HCT116 (cell line): ENCODE measurements around the gene ACADS. TPM values are rescaled to one million over a fixed set of nuclear protein-coding genes. Genes with fewer than 3 reads are reported as not detected.

Source experiments
- ATAC-seq: fragments of 200-7000 bp; cut with Tn5 transposase; 2 replicates; pipeline ENCODE4 v1.9.1; 2020; ENCODE audit warnings: mild to moderate bottlenecking, moderate library complexity
- BruUV-seq: library from RNA; stranded (reverse); fragments of 400-500 nt; replicated peaks from 2 replicates; lab custom pipeline; 2021; lab: Mats Ljungman, UMichigan
- CTCF ChIA-PET: fragments of 300-600 bp; sonication (Branson Sonifier 250); formaldehyde crosslinking; loops from one replicate; lab custom pipeline; 2021; ENCODE audit warnings: antibody characterized with exemption; lab: Charles Lee
- POLR2A ChIA-PET: fragments of 300-600, 350-600 bp; sonication (Branson Sonifier 250); formaldehyde crosslinking; loops from one replicate; lab custom pipeline; 2021; ENCODE audit warnings: antibody characterized with exemption; lab: Charles Lee
- RAD21 ChIA-PET, 2 experiments: fragments of 300-600 bp; sonication (Branson Sonifier 250); formaldehyde crosslinking; loops; one replicate each; lab custom pipeline; 2023; ENCODE audit warnings: low total read pairs in 2 of 2; ENCODE audit not compliant: uncharacterized antibody in 2 of 2, unreplicated experiment in 2 of 2, low non-redundant PET in 1 of 2; lab: Charles Lee
- DNase-seq: peaks from one replicate; pipeline ENCODE4 v3.0.0-alpha.2; 2010; ENCODE audit warnings: low read depth, low spot score
- H2AFZ ChIP-seq: fragments of 200-600 bp; shearing (Covaris generic), sonication (generic); 2 replicates; pipeline ENCODE4 v1.6.1; 2017; ENCODE audit warnings: low read depth, mixed run types, mixed read lengths, antibody characterized with exemption, low read length; ENCODE audit not compliant: poor library complexity, severe bottlenecking
- H3K27ac ChIP-seq: 2 replicates; pipeline ENCODE4 v1.5.1; 2012; ENCODE audit warnings: low read depth, low read length
- H3K27me3 ChIP-seq: fragments of 200-600 bp; sonication (generic); 2 replicates; pipeline ENCODE4 v1.6.1; 2016; ENCODE audit warnings: mixed run types, low read length, mixed read lengths; ENCODE audit not compliant: insufficient read depth
- H3K36me3 ChIP-seq, 2 experiments: fragments of 200-500 bp in 1 of 2; fragments of 200-600 bp in 1 of 2; sonication (Bioruptor generic) in 1 of 2; sonication (generic) in 1 of 2; 2 replicates each; pipeline versions ENCODE4 v1.5.1 to v1.6.1; 2014 to 2016; ENCODE audit warnings: low read length in 2 of 2, inconsistent platforms in 1 of 2, mixed read lengths in 1 of 2, mixed run types in 1 of 2; ENCODE audit not compliant: insufficient read depth in 2 of 2, control insufficient read depth in 1 of 2
- H3K4me1 ChIP-seq, 2 experiments: fragments of 200-600 bp in 1 of 2; sonication (generic) in 1 of 2; 2 replicates each; pipeline versions ENCODE4 v1.5.1 to v1.6.1; 2012 to 2017; ENCODE audit warnings: low read length in 2 of 2, inconsistent platforms in 1 of 2, mild to moderate bottlenecking in 1 of 2, mixed read lengths in 1 of 2, mixed run types in 1 of 2, moderate library complexity in 1 of 2; ENCODE audit not compliant: insufficient read depth in 2 of 2, control insufficient read depth in 1 of 2
- H3K4me2 ChIP-seq: fragments of 200-600 bp; sonication (generic); 2 replicates; pipeline ENCODE4 v1.6.1; 2017; ENCODE audit warnings: mixed run types, low read length, mixed read lengths
- H3K4me3 ChIP-seq, 2 experiments: fragments of 200-600 bp in 1 of 2; sonication (generic) in 1 of 2; replicated peaks in 1 of 2; 2 replicates each; pipeline ENCODE4 v1.5.1; 2011 to 2016; ENCODE audit warnings: low read length in 2 of 2, control low read depth in 1 of 2, low read depth in 1 of 2, mild to moderate bottlenecking in 1 of 2, mixed read lengths in 1 of 2, mixed run types in 1 of 2
- H3K79me2 ChIP-seq: fragments of 200-600 bp; sonication (generic); 2 replicates; pipeline ENCODE4 v1.6.1; 2017; ENCODE audit warnings: mild to moderate bottlenecking, mixed run types, low read length, moderate library complexity, mixed read lengths; ENCODE audit not compliant: insufficient read depth
- H3K9ac ChIP-seq: fragments of 200-600 bp; sonication (generic); 2 replicates; pipeline ENCODE4 v1.6.1; 2016; ENCODE audit warnings: low read length, mixed read lengths
- H3K9me2 ChIP-seq: fragments of 200-600 bp; sonication (generic), shearing (Covaris generic); 2 replicates; pipeline ENCODE4 v1.6.1; 2017; ENCODE audit warnings: mixed run types, mild to moderate bottlenecking, moderate library complexity; ENCODE audit not compliant: insufficient read depth
- H3K9me3 ChIP-seq, 2 experiments: fragments of 200-500 bp in 1 of 2; fragments of 200-600 bp in 1 of 2; sonication (Bioruptor generic) in 1 of 2; sonication (generic) in 1 of 2; 2 replicates each; pipeline ENCODE4 v1.6.1; 2014 to 2017; ENCODE audit warnings: low read length in 2 of 2, mixed read lengths in 2 of 2, inconsistent platforms in 1 of 2, low read depth in 1 of 2, mild to moderate bottlenecking in 1 of 2, mixed run types in 1 of 2, moderate library complexity in 1 of 2; ENCODE audit not compliant: control insufficient read depth in 1 of 2, insufficient read depth in 1 of 2
- H4K20me1 ChIP-seq: fragments of 200-600 bp; sonication (generic), shearing (Covaris generic); 2 replicates; pipeline ENCODE4 v1.6.1; 2017; ENCODE audit warnings: mixed run types, mild to moderate bottlenecking, moderate library complexity; ENCODE audit not compliant: insufficient read depth
- CBX3 ChIP-seq: IDR thresholded peaks from 2 replicates; pipeline ENCODE4 v1.6.1; 2012; ENCODE audit warnings: low read depth
- ELF1 ChIP-seq: IDR thresholded peaks from 2 replicates; pipeline ENCODE4 v1.6.1; 2012; ENCODE audit warnings: low read depth, borderline replicate concordance
- POLR2A ChIP-seq: IDR thresholded peaks from 2 replicates; pipeline ENCODE4 v1.7.0; 2011; ENCODE audit warnings: borderline replicate concordance; ENCODE audit not compliant: insufficient read depth, insufficient read length; ENCODE audit errors: extremely low read depth
- POLR2AphosphoS5 ChIP-seq: IDR thresholded peaks from 2 replicates; pipeline ENCODE4 v1.6.1; 2011; ENCODE audit warnings: mild to moderate bottlenecking, low read depth, low read length, moderate library complexity
- SIN3A ChIP-seq: IDR thresholded peaks from 2 replicates; pipeline ENCODE4 v1.6.1; 2012; ENCODE audit warnings: low read depth
- SP1 ChIP-seq: IDR thresholded peaks from 2 replicates; pipeline ENCODE4 v1.6.1; 2012; ENCODE audit warnings: low read depth
- intact Hi-C: fragments of 100-400 bp; cut with micrococcal nuclease; formaldehyde crosslinking; loops from 2 replicates; pipeline ENCODE4 v1.10.0; 2022
- total RNA-seq: library from RNA; stranded (reverse); gene quantifications from one replicate; pipeline ENCODE4 v1.2.1, GENCODE V29; 2021; ENCODE audit not compliant: unreplicated experiment
- TF ChIP-seq, protein P1 (sequence below): IDR thresholded peaks from 2 replicates; pipeline ENCODE4 v1.6.1; 2012
- TF ChIP-seq, protein P2 (sequence below), 3 experiments: fragments of 200-600 bp in 1 of 3; sonication (generic) in 1 of 3; IDR thresholded peaks in 2 of 3; conservative IDR thresholded peaks in 1 of 3; 2 replicates each; pipeline ENCODE4 v1.5.1; 2012 to 2017; ENCODE audit warnings: low read depth in 2 of 3, low read length in 2 of 3, antibody characterized with exemption in 1 of 3, borderline replicate concordance in 1 of 3, control low read depth in 1 of 3, mild to moderate bottlenecking in 1 of 3, mixed read lengths in 1 of 3, mixed run types in 1 of 3, moderate library complexity in 1 of 3; ENCODE audit not compliant: insufficient read depth in 1 of 3

The ACADS gene
- total RNA-seq, 1 experiment from 2014 or later, result 21.4 TPM

DNA sequence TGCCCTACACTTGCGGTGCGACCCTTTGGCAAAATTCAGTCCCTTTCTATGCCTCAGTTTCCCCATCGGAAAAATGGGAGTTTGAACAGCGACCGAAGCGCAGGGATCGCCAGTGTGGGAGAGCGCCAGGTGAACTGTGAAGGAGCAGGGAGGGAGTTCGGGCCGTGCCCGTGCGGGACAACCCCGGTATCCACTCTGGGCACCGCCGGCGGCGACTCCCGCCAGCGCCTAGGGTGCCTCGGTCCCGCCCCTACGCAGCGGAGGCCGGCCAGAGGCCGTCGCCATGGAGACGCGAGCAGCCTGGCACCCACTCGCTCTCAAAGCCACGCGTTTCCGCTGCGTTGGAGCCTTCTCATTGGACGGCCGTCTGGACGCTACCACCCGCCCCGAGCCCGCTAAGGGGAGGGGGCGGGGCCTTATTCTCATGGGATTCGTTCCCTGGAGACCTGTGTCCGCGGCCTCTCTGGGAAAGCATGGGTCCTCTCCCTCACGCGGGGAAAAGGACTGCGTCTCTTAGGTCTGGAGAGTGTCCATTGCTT lies 39.4 kb upstream of the ACADS start:
- POLR2A ChIA-PET, result interaction anchor here (1.0 to 1.7 kb wide), 3 partner anchors 8 to 395 kb away, joined by 3 read pairs; partner anchors contain the start of genes POP5 and RNU4-2
- Histone ChIP-seq H3K79me2 (peaks cover 43% of the 10 kb centered on the region), H3K4me2 (peak overlapping the region; percentile 94), H3K27ac (peak overlapping the region; percentile 86), H3K4me1 (peaks cover 22 to 26% of the 10 kb centered on the region in 2 experiments), H3K9me3 (no peaks in the 10 kb centered on the region), H4K20me1 (peaks cover 4% of the 10 kb centered on the region; the same call in 1 of the 2 replicates), H3K36me3 (0 out of 4 replicates have a peak, but pooled peaks cover 0 to 1% of the 10 kb centered on the region in 2 experiments), H3K4me3 (peak overlapping the region; percentile 84 to 92), H3K27me3 (no peaks in the 10 kb centered on the region), H3K9me2 (no peaks in the 10 kb centered on the region), H3K9ac (peak overlapping the region; percentile 97), H2AFZ (peak overlapping the region; percentile 99)
- DNase-seq (peak; percentile 96), ATAC-seq (peak; percentile 86)
- peak; percentile 68 for TF ChIP-seq SP1
- peak; percentile 41 for TF ChIP-seq SIN3A
- 0 out of 2 replicates have a peak, but pooled peaks have one; percentile 8 for TF ChIP-seq CBX3
- peak; percentile 90 for TF ChIP-seq POLR2AphosphoS5
- TF ChIP-seq POLR2A, result peak; percentile 64
- TF ChIP-seq, protein P1, sequence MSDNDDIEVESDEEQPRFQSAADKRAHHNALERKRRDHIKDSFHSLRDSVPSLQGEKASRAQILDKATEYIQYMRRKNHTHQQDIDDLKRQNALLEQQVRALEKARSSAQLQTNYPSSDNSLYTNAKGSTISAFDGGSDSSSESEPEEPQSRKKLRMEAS, result peak; percentile 36; the same call in 1 of the 2 replicates
- TF ChIP-seq, protein P2, sequence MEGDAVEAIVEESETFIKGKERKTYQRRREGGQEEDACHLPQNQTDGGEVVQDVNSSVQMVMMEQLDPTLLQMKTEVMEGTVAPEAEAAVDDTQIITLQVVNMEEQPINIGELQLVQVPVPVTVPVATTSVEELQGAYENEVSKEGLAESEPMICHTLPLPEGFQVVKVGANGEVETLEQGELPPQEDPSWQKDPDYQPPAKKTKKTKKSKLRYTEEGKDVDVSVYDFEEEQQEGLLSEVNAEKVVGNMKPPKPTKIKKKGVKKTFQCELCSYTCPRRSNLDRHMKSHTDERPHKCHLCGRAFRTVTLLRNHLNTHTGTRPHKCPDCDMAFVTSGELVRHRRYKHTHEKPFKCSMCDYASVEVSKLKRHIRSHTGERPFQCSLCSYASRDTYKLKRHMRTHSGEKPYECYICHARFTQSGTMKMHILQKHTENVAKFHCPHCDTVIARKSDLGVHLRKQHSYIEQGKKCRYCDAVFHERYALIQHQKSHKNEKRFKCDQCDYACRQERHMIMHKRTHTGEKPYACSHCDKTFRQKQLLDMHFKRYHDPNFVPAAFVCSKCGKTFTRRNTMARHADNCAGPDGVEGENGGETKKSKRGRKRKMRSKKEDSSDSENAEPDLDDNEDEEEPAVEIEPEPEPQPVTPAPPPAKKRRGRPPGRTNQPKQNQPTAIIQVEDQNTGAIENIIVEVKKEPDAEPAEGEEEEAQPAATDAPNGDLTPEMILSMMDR (IDR thresholded peaks at IDR 0.05 in 2 of 3, conservative IDR thresholded peaks at IDR 0.05 in 1 of 3; ENCODE audit: borderline replicate concordance in 1 of 3, insufficient read depth in 1 of 3, low read depth in 2 of 3, low read length in 2 of 3), result no peak
- TF ChIP-seq ELF1, result no peak
- CTCF ChIA-PET, result interaction anchor here (0.7 to 1.5 kb wide), 2 partner anchors 103 to 105 kb away, joined by 3 to 4 read pairs; partner anchors contain the start of gene POP5
- BruUV-seq, result no TSS peak
- intact Hi-C loops, result loop anchor here (1.0 kb wide), 1 partner anchor 103 kb away; no protein-coding TSS in a partner anchor
- RAD21 ChIA-PET, result no interaction called here
